GM12864 (cell line): ENCODE measurements around the gene ZCCHC14.

Experiments used
- DNase-seq: peaks from one replicate; pipeline ENCODE4 v3.0.0-alpha.2; 2011; ENCODE audit warnings: low read depth
- H3K4me3 ChIP-seq: 2 replicates; pipeline ENCODE4 v1.5.1; 2011; ENCODE audit warnings: mild to moderate bottlenecking, low read depth, low read length, control low read depth
- CTCF ChIP-seq: IDR thresholded peaks from 2 replicates; pipeline ENCODE4 v1.5.1; 2011; ENCODE audit warnings: low read depth, mild to moderate bottlenecking, moderate library complexity, low read length, control low read depth, inconsistent platforms; ENCODE audit errors: missing control alignments

ZCCHC14 gene

GRCh38 chr16:87418644-87419043 lies 74.2 kb downstream of the ZCCHC14 start:
- no peak for DNase-seq
- no peak overlapping the region for H3K4me3 ChIP-seq
- no peak for TF ChIP-seq CTCF

- no peak for DNase-seq
- H3K4me3 ChIP-seq: no peak overlapping the region
- TF ChIP-seq CTCF: no peak
Observed at GRCh38 chr16:87418216-87418615, 74.6 kb downstream of the ZCCHC14 start.

GRCh38 chr16:87417528-87417910 lies 75.3 kb downstream of the ZCCHC14 start:
- no peak overlapping the region for H3K4me3 ChIP-seq
- no peak for DNase-seq
- no peak for TF ChIP-seq CTCF

- no peak overlapping the region for H3K4me3 ChIP-seq
- TF ChIP-seq CTCF: peak; percentile 24
- DNase-seq: no peak
Observed at GRCh38 chr16:87416826-87417527, 75.8 kb downstream of the ZCCHC14 start.

GRCh38 chr16:87415441-87415840 lies 77.4 kb downstream of the ZCCHC14 start:
- no peak for DNase-seq
- TF ChIP-seq CTCF: no peak
- no peak overlapping the region for H3K4me3 ChIP-seq

GRCh38 chr16:87414251-87414680 lies 78.6 kb downstream of the ZCCHC14 start:
- no peak for DNase-seq
- no peak overlapping the region for H3K4me3 ChIP-seq
- no peak for TF ChIP-seq CTCF

- no peak for DNase-seq
- no peak overlapping the region for H3K4me3 ChIP-seq
- TF ChIP-seq CTCF: no peak
Observed at GRCh38 chr16:87412996-87413421, 79.8 kb downstream of the ZCCHC14 start.
